Stomach (tissue), 9 donors: ENCODE results near the gene CAB39L. TPM values are rescaled to one million over a fixed set of nuclear protein-coding genes. Genes with fewer than 3 reads are reported as not detected.

Experiments
- DNase-seq, 2 donors: peaks; one replicate each; pipeline versions ENCODE4 v3.0.0 to v3.0.0-alpha.2; 2013 to 2019
- H3K27ac ChIP-seq, 5 donors: fragments of 200-600 bp in 4 of 5; sonication (generic) in 4 of 5; one replicate each; pipeline ENCODE4 v1.5.1; 2013 to 2019; ENCODE audit warnings: mild to moderate bottlenecking in 1 of 5, moderate library complexity in 1 of 5
- H3K27me3 ChIP-seq, 3 donors: fragments of 200-600 bp; sonication (generic); one replicate each; pipeline ENCODE4 v1.5.1; 2017 to 2019; ENCODE audit warnings: mixed run types in 1 of 3
- H3K36me3 ChIP-seq, 4 donors: fragments of 200-600 bp; sonication (generic); 1 replicate in 3 of 4; 2 replicates in 1 of 4; pipeline ENCODE4 v1.5.1; 2016 to 2019
- H3K4me1 ChIP-seq, 4 donors: fragments of 200-600 bp; sonication (generic); one replicate each; pipeline ENCODE4 v1.5.1; 2016 to 2019
- H3K4me3 ChIP-seq, 4 donors: fragments of 200-600 bp; sonication (generic) in 3 of 4; one replicate each; pipeline ENCODE4 v1.5.1; 2016 to 2019; ENCODE audit warnings: mild to moderate bottlenecking in 1 of 4
- H3K9me3 ChIP-seq, 4 donors: fragments of 200-600 bp; sonication (generic); one replicate each; pipeline ENCODE4 v1.5.1; 2016 to 2019
- CTCF ChIP-seq, 7 experiments: fragments of 450-650 bp in 4 of 7; fragments of 200-600 bp in 3 of 7; sonication (generic) in 3 of 7; IDR thresholded peaks; one replicate each; pipeline ENCODE4 v1.5.1; 2016 to 2019; ENCODE audit warnings: antibody characterized with exemption in 7 of 7, control low read depth in 2 of 7, mild to moderate bottlenecking in 1 of 7
- EP300 ChIP-seq: sonication (generic); formaldehyde crosslinking; IDR thresholded peaks from one replicate; pipeline ENCODE4 v1.6.1; 2017; ENCODE audit warnings: antibody characterized with exemption
- POLR2A ChIP-seq, 4 donors: fragments of 450-650 bp; IDR thresholded peaks; one replicate each; pipeline ENCODE4 v1.6.1; 2016; ENCODE audit warnings: antibody characterized with exemption in 4 of 4, control low read depth in 2 of 4, mild to moderate bottlenecking in 1 of 4, moderate library complexity in 1 of 4
- POLR2AphosphoS5 ChIP-seq, 3 donors: sonication (generic); formaldehyde crosslinking; IDR thresholded peaks; one replicate each; pipeline ENCODE4 v1.6.1; 2016; ENCODE audit warnings: antibody characterized with exemption in 3 of 3
- WGBS, 5 donors: extraction: QIAGEN DNeasy Blood & Tissue Kit in 3 of 5; methylation state at CpG; one replicate each; pipeline versions ENCODE4 v1.1.5 to v1.1.7; 2013 to 2018; 5-methylcytosine and 5-hydroxymethylcytosine counted together
- intact Hi-C: fragments of 100-400 bp; cut with DNase I; formaldehyde crosslinking; loops from one replicate; pipeline ENCODE4 v1.15.1; 2023; ENCODE audit warnings: low total_unique reads
- polyA plus RNA-seq, 3 donors: library from polyadenylated mRNA; stranded (reverse); fragments of 200-250 nt; gene quantifications; one replicate each; pipeline ENCODE4 v1.2.3, GENCODE V29; 2013
- total RNA-seq, 5 donors: library from RNA; depleted of rRNA; stranded (reverse); fragments of >200 nt; gene quantifications; one replicate each; pipeline versions ENCODE4 v1.1.0 to v1.2.3, GENCODE V29; 2014 to 2016
- donor health status: healthy with polysubstance abuse.
- donor health status: Bipolar disorder and iron deficiency.
- donor health status: healthy.

Gene CAB39L
- total and polyA plus RNA-seq, 8 donors = 11.4 to 61.6 (median 33.0) TPM

GRCh38 chr13:49326222-49326917 is 117.5 kb downstream of the CAB39L start:
- Histone ChIP-seq H3K27ac (peak overlapping the region in 2 of 5 donors; percentile 15 to 21), H3K36me3 (peaks cover 0 to 46% (median 8%) of the 10 kb centered on the region in 4 donors), H3K9me3 (no peaks in the 10 kb centered on the region), H3K27me3 (no peaks in the 10 kb centered on the region), H3K4me3 (no peak overlapping the region), H3K4me1 (peaks cover 0 to 19% (median 5%) of the 10 kb centered on the region in 4 donors)
- DNase-seq = no peak
- intact Hi-C loops = no loop called here
- no peak for TF ChIP-seq POLR2AphosphoS5 (IDR thresholded peaks at IDR 0.05)
- WGBS, 5 donors = 60 to 77% (median 62%) methylated on average over 7 of the region's 7 CpGs

- TF ChIP-seq CTCF (IDR thresholded peaks at IDR 0.05) = no peak
- no peak for TF ChIP-seq EP300
- TF ChIP-seq POLR2A (IDR thresholded peaks at IDR 0.05) = no peak
- no peak for TF ChIP-seq POLR2AphosphoS5 (IDR thresholded peaks at IDR 0.05)
- no peaks in the 10 kb centered on the region for H3K27me3 ChIP-seq
- intact Hi-C loops = no loop called here
- WGBS, 5 donors = 91 to 97% (median 95%) methylated on average over 7 of the region's 7 CpGs
- H3K4me1 ChIP-seq = peaks cover 0 to 32% (median 8%) of the 10 kb centered on the region in 4 donors
- peaks cover 0 to 44% (median 6%) of the 10 kb centered on the region in 4 donors for H3K36me3 ChIP-seq
- H3K9me3 ChIP-seq = no peaks in the 10 kb centered on the region
- no peak overlapping the region for H3K4me3 ChIP-seq
- DNase-seq = no peak
- no peak overlapping the region for H3K27ac ChIP-seq
Observed at GRCh38 chr13:49323344-49323743, 120.5 kb downstream of the CAB39L start.

- intact Hi-C loops = no loop called here
- TF ChIP-seq EP300 (no peak), CTCF (IDR thresholded peaks at IDR 0.05) (no peak), POLR2AphosphoS5 (IDR thresholded peaks at IDR 0.05) (no peak), POLR2A (IDR thresholded peaks at IDR 0.05) (no peak)
- Histone ChIP-seq H3K36me3 (peaks cover 0 to 39% (median 6%) of the 10 kb centered on the region in 4 donors), H3K27ac (no peak overlapping the region), H3K4me3 (no peak overlapping the region), H3K9me3 (no peaks in the 10 kb centered on the region), H3K27me3 (no peaks in the 10 kb centered on the region), H3K4me1 (peaks cover 0 to 29% (median 8%) of the 10 kb centered on the region in 4 donors)
- WGBS, 5 donors = 93 to 97% (median 94%) methylated on average over 2 of the region's 2 CpGs
- DNase-seq = no peak
Observed at GRCh38 chr13:49322702-49323101, 121.2 kb downstream of the CAB39L start.

- DNase-seq = no peak
- H3K4me1 ChIP-seq = peaks cover 0 to 18% (median 7%) of the 10 kb centered on the region in 4 donors
- no peaks in the 10 kb centered on the region for H3K9me3 ChIP-seq
- H3K27me3 ChIP-seq = no peaks in the 10 kb centered on the region
- peaks cover 0 to 37% (median 6%) of the 10 kb centered on the region in 4 donors for H3K36me3 ChIP-seq
- H3K4me3 ChIP-seq = no peak overlapping the region
- H3K27ac ChIP-seq = peak overlapping the region in 2 of 5 donors; percentile 3 to 37
- WGBS, 5 donors = 68 to 83% (median 75%) methylated on average over 2 of the region's 2 CpGs
- TF ChIP-seq POLR2AphosphoS5 (IDR thresholded peaks at IDR 0.05) = no peak
- TF ChIP-seq CTCF (IDR thresholded peaks at IDR 0.05) = no peak
- intact Hi-C loops = no loop called here
Observed at GRCh38 chr13:49320975-49321374, 122.9 kb downstream of the CAB39L start.

- Histone ChIP-seq H3K27ac (peak overlapping the region in 2 of 5 donors; percentile 18 to 50), H3K9me3 (no peaks in the 10 kb centered on the region), H3K4me1 (peaks cover 0 to 21% (median 9%) of the 10 kb centered on the region in 4 donors), H3K27me3 (no peaks in the 10 kb centered on the region), H3K36me3 (peaks cover 0 to 37% (median 6%) of the 10 kb centered on the region in 4 donors), H3K4me3 (no peak overlapping the region)
- TF ChIP-seq EP300 (no peak), POLR2A (IDR thresholded peaks at IDR 0.05) (no peak), CTCF (IDR thresholded peaks at IDR 0.05) (no peak)
- 77 to 87% (median 80%) methylated on average over 2 of the region's 2 CpGs for WGBS, 5 donors
- no peak for DNase-seq
- intact Hi-C loops = no loop called here
Observed at GRCh38 chr13:49319951-49320350, 123.9 kb downstream of the CAB39L start.
